SKM-1 treated with dmso at 0.1 percent for 144 hours (cell line): ENCODE data around the gene UPK3BL1.
"Not testable (repeated sequence)": the region's sequence is repeated elsewhere in the genome, so short reads cannot be mapped to it uniquely, and the experiment has no call there.

Source experiments
- DNase-seq: peaks from one replicate; lab custom pipeline; 2025; ENCODE audit not compliant: unreplicated experiment; lab: John Stamatoyannopoulos, UW

UPK3BL1 gene

DNA sequence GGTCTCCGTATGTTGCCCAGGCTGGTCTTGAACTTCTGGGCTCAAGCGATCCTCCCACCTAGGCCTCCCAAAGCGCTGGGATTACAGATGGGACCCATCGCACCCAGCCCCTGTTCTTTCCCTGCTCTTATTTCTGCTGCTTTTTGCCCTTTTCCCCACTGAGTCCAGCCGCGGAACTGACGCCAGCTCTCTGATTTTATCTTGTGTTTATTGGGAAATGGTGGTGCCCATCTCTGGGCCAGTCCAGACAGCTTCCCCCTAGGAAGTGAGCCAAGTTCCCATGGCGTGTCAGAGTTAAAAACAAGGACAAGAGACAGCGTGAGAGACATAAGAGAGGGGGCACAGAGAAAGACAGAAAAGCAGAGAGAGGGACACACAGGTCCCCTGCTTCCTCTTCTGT, 12.0 kb downstream of the UPK3BL1 start:
- DNase-seq: not testable (repeated sequence)

DNA sequence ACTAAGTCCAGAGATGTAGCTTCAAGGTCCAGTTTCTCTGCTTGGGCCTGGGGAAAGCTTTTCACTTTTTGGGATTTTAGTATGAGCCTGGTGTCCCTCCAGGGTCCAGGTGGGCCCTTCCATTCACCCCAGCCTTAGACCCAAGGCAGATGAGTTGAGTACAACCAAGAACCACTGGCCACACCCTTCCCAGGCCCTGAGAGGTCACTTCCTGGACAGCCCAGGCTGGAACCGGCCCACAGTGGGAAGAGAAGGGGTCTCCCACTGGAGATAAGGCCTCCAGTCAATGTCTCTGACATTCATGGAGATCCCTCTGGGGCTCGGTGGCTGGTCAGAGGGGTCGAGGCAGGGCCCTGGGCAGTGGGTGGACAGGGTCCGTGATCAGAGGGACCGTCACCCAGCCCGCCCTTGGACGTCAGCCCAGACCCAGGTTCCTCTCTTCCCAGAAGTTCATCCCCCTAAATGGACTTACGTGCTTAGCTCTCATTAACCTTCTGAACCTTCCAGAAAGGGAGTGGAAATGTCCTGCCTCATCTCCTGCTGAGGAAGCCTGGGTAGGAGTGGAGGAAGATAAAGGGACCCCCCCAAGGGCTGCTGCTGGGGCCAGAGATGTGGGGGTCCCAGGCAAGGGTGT, 15.2 kb downstream of the UPK3BL1 start:
- DNase-seq: not testable (repeated sequence)

DNA sequence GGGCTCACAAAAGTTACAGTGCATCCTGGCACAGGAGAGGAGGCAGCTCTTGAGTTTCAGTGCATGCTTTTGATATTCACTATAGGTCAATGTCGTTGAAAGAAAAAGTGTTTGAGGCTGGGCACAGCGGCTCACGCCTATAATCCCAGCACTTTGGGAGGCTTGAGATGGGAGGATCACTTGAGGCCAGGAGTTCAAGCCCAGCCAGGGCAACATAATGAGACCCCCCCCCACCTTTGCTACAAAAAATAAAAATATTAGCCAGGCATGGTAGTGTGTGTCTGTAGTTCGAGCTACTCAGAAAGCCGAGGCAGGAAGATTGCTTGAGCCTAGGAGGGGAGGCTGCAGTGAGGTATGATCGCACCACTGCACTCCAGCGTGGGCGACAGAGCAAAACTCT, 24.5 kb downstream of the UPK3BL1 start:
- DNase-seq: not testable (repeated sequence)

DNA sequence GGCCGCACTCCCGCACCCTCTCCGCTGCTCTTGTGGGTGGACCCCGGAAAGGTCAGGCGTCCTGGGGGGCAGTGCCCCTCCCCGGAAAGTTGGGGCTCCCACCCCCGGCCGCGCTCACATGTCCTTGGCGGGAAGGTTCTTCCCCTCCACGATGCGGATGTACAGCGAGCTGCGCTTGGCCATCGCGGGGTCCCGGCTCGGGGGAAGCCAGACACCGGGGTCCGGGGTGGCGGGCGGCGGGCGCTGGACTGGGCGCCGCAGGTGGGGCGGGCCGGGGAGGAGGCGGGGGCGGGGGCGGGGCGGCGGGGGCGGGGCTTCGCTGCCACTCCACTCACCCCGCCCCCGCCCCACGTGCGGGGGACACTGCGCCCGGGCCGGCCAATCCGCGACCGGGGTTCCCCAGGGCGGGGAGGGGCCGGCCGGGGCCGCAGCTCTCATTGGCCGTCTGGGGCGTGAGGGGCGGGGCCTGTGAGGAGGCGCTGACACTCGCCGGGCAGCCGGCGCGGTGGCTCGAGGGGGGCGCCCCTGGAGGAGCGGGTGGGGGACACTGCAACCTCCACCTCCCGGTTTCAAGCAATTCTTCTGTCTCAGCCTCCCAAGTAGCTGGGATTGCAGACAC, 26.0 kb downstream of the UPK3BL1 start, which contains the start of gene RASA4:
Gene RASA4, minus strand, starts transcription at position 250 of the 619 bp plus-strand sequence. Its CDS starts 67 bp downstream, at position 183.
- not testable (repeated sequence) for DNase-seq

DNA sequence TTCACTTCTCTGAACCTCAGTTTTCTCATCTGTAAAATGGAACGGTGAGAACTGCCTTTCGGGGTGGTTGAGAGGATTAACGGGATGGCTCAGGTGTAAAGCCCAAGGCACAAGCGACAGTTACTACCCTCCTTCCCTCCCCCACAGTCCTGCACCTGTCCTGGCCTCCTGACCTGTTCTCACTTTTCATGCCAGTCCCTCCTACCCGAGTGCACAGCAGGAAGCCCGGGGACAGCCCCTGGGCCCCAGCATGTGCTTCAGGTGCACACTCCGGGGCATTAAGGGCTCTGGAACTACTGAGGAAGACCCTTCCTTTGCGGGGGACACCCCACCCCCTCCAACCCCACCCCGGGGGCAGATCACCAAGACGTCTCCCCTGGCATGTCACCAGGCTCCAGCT, 26.7 kb downstream of the UPK3BL1 start:
- not testable (repeated sequence) for DNase-seq

DNA sequence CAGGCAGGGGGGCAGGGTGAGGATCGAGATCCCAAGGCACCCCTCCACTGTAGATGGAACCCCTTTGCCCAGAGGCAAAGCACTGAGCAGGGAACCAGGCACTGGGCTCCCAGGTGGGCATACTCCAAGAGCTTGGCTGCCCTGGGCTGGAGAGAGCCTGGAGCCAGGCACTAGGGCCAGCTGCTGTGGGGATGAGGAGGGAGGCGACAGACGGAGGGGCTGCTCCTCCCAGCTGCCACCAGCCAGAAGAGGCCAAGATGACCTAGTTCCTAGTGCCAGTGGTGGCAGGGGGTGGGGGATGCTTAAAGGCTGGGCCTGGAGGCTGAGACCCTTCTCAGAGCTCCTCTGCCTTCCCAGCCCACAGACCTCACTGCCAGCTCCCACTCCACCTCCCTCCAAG, 27.7 kb downstream of the UPK3BL1 start:
- DNase-seq: not testable (repeated sequence)

DNA sequence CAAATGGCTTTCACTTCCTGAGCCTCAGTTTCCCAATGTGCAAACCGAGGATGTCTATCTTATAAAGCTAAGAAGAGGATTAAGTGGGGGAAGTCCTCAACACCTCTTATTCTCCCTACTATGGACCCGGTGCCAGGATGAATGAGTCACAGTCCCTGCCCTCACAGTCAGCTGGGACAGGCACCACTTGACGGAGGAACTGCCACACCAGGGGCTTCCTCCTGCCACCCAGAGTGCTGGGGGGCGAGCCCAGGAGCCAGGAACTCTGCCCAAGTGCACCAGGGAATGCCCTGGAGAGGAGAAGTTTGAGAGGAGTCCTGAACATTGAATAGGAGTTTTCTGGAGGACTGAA, 28.3 kb downstream of the UPK3BL1 start:
- not testable (repeated sequence) for DNase-seq

DNA sequence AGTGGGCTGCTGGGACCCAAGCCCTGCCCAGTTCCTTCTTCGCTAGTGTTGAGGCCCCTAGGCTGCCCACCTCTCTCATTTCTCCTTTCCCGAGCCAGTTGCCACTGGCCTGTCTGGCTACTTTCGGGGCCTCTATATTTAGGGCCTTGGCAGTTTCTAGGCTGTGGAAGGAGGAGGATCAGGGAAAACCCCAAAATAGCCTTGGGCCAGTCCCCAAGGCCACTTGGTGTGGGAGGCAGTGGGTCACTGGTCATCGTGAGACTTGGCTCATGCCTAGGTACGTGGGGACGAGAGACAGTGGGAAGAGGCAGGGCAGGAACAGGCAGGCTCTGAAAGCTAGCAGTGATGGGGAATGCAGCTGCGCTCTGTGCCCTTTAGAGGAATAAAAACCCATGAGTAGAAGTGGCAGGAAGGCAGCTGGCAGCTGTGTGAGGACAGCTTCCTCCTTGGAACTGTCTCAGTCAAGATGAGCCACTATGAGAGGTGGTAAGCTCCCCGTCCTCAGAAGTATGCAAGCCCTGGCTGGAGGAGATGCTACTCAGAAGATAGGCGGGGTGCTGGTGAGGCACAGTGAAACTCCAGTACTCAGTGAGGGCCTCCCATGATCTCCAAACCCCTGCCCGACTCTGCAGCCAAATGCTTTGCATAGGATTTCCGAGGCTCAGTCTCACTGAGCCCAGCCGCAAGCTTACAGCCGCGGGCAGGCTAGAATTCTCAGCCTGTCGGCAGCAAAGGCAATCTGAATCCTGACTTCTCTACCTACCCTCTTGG, 28.8 kb downstream of the UPK3BL1 start:
- DNase-seq: not testable (repeated sequence)

DNA sequence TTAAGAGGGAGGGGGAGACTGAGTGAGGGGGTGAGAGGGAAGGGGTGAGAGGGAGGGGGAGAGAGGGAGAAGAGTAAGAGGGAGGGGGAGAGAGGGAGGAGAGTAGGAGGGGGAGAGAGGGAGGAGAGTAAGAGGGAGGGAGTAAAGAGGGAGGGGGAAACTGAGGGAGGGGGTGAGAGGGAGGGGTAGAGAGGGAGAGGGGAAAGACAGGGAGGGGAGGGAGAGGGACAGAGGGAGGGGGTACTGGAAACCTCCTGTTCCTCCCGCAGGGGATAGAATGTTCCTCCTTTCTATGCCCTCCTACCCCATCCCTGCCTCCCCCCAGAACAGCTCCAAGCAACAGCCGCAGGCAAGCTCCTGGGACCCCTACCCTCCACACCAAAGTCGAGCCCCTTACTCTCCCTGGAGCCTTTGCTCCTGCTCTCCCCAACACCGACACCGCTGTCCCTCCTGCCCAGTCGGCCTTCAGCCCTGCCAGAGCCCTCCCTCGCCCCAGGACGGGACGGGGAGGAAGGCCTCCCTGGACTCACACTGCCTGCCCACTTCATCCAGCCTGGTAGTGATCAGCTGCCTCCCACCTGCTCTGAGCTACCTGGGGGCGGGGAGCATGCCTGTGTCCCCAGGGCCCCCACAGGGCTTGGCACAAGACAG, 30.8 kb downstream of the UPK3BL1 start:
- not testable (repeated sequence) for DNase-seq

DNA sequence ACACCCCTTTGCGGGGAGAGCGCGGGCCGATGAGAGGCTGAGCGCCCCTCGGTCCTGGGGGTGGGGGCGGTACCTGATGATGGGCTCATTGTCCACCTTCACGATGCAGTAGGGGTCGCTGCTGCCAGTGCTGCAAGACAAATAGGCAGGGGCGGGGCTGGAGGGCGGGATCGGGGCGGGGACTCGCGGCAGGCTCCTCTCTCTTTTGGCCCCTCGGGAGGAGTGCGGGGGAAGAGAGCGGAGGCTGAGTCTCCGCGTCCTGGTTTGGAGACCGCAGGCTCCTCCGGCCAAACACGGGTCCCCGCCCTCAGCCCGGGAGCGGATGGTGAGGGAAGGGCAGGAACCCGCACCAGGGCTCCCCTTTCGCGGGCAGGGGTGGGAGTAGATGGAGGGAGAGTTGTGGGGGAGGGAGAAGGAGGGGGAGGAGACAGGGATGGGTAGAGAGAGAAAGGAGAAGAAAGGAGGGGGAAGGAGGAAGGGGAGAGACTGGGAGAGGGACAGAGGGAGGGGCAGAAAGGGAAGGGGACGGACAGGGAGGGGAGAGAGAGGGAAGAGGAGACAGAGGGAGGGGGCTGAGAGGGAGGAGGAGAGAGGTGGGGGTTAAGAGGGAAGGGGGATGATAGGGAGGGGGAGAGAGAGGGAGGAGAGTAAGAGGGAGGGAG, 31.4 kb downstream of the UPK3BL1 start:
- not testable (repeated sequence) for DNase-seq

DNA sequence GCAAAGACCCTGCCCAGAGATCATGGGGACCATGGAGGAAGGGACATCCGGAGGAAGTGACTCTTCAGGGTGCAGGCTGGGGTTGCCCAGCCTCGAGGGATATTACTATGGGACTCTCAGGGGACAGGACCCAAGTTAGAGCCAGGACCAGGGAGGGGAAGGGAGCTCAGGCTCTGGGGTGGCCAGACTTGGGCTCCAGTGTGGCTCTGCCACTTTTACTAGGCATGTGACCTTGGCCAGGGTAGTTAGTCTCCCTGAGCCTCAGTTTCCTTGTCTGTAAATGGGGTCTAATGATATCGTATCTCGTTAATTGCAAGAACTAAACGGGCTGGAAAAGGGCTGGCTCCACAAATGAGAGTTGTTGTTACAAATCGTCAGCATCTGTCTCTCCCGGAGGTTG, 32.1 kb downstream of the UPK3BL1 start:
- DNase-seq: not testable (repeated sequence)

DNA sequence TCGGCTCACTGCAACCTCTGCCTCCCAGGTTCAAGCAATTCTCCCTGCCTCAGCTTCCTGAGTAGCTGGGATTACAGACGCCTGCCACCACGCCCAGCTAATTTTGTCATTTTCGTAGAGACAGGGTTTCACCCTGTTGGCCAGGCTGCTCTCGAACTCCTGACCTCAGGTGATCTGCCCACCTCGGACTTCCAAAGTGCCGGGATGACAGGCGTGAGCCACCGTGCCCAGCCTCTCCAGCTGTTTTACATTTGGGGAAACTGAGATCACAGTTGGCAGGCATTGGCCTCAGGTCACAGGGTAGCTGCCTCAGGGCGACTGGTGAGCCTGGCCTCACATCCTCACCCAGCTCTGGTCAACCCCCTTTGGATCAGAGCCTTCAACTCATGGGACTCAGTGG, 32.9 kb downstream of the UPK3BL1 start:
- DNase-seq: not testable (repeated sequence)

DNA sequence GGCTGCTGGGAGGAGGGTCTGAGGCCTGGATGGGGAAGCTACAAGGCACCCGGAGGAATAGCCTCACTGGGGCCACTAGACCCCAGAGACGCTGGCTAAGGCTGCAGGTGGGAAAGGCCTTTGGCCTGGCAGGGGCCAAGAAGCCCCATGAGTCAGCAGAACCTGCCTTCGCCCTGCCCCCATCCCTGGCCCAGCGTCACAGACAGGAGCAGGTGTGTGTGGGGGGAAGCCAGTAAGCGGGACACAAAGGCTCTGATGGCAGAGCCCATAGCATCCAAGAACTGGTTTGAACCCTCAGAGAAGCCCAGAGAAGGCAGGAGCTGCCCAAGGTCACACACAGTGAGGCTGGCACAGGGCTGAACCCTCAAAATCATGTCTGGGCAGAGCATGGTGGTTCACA, 35.7 kb downstream of the UPK3BL1 start:
- DNase-seq: not testable (repeated sequence)

DNA sequence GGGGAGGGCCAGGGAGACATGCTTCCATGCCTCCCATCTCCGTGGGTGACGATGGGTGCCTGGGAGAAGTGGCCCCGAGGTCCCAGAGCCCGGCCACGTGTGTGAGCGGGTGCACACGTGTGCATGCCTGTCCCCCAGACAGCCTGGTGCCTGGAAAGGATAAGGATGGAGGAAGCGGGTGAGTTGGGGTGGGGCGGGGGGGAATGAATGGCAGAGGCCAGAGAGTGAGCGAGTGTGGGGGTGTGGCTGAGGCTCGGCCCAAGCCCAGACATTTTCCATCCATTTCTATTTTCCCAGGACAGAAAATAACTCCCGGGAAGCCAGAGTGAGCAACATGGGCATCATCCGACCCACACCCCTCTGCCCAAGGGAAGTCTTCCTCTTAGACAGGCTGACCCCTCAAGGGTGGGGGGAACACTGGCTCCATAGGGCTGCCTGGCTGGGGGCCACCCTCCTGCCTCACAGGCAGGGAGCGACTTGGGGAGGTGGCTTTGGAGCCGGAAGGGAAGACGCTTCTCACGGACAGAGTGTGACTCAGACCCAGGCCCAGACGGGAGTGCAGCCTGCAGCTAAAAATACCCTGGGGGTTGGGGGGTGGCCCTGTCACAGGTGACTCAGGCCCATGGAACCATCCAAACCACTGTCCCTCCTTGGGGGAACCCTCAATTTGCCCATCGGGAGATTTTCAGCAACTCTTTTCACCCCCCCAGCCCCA, 38.0 kb downstream of the UPK3BL1 start:
- not testable (repeated sequence) for DNase-seq

DNA sequence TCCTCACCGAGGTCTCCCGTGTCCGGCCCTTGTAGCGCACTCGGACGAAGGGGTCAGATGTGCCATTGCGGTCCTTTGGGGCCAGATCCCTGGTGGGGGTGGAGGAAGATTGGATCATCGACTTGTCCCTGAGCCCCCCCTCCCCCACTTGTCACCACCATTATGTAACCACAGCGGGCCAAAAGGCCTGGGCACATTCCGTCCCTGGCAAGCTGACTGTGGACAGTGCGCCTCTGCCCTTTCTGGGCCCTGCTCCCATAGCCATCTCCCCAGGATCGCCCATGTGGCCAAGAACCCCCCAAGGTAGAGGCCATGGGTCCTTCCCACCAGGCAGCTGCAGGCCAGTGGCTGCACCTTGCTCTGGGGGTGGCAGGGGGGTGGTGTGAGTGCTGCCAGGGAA, 40.3 kb downstream of the UPK3BL1 start:
- not testable (repeated sequence) for DNase-seq

DNA sequence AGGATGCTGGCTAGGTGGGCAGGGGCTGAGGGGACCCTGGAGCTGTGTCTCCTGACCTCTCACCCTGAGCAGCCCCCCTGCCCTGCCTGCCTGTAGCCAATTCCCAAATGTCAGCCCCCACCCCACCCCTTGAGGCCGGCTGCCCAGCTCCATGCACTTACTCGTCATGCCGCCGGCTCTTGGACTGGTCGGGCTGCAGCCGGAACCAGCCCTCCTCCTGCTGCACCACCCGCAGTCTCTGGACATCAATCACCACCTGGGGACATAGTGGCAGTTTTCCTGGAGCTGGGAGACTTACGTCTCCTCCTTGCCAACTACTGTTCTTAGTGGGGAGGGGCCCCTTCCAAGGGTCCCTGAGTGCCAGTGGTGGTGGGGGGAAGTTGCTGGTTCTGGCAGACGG, 42.9 kb downstream of the UPK3BL1 start:
- not testable (repeated sequence) for DNase-seq

DNA sequence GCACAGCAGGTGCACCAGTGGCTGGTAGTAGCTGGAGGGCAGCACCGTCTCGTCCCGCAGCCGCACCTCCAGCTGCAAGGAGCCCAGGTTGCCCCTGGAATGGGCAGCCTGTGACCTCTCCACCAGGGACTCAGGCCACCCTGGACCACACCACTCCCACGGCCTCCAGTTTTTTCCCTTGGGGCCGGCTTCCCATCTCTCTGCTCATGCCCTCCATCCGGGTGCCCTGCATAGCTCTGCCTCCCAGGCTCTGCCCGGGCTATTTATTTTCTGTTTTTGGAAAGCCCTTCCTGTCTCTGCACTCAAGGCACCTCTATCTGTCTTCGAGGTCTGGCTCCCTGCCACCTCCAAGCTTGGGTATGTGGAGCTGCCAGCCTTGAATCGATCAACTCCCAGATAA, 46.6 kb downstream of the UPK3BL1 start:
- DNase-seq: not testable (repeated sequence)

DNA sequence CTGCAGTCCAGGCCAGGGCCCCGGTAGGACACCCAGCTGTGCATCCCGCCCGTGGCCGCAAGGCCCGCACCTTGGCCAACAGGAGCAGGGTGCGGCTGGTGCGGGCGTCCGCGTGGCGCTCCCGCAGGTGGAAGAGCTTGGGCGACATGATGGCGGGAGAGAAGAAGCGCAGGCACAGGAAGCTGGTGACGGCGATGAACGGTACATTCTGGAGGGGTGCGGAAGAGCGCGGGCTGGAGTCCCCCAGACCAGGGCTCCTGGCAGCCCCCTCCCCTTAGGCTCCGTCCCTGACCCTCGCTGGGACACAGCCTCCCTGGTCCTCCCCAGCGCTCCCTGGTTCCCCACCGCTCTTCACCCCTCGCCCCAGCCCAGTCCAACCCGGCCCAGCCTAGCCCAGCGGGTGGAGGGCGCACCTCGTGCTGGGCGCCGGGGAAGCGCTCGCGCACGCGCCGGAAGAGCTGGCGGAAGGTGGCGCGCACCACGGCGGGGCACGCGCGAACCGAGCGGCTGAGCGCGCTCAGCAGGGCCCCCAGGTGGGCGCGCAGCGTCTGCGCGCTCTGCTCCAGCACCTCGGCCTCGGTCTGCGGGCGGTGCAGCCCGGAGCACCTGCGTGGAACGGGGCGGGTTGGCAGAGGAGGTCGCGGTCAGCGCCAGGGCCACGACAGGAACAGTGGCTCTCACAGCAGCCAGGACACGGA, 48.8 kb downstream of the UPK3BL1 start:
- DNase-seq: not testable (repeated sequence)

DNA sequence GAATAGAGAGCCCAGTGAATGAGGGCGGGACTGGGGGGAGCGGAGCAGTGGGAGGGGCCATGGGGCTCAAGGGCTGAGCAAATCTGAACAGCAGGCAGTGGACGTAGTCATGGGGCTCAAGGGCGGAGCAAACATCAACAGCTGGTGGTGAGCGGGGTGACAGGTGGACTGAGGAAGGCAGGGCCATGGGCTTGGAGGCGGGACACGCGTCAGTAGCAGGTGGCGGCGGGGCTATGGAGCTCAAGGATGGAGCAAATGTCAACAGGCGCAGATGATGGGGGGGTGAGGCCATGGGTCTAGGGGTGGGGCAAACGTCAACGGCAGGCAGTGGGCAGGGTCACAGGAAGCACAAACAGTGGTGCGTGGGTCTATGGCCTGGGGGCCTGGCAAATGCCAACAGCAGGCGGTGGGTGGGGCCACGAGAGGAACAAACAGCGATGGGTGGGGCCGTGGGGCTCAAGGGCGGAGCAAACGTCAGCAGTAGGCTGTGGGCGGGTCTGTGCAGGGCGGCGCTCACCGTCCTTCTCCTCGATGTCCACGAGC, 50.0 kb downstream of the UPK3BL1 start:
- DNase-seq: not testable (repeated sequence)
